Measurements from ENCODE around the gene HDAC11. TPM values are rescaled to one million over a fixed set of nuclear protein-coding genes. Genes with fewer than 3 reads are reported as not detected.

HDAC11 gene
- total RNA-seq, 1 experiment from 2014 or later: 7.0 TPM

- Histone ChIP-seq H3K56ac (ENCODE audit: insufficient read length, low read depth, low read length) (no peak overlapping the region), H2AFZ (ENCODE audit: low read length) (no peak overlapping the region), H3K23ac (ENCODE audit: insufficient read length, low read depth, low read length) (no peak overlapping the region), H3K4me2 (ENCODE audit: insufficient read depth, insufficient read length, low read length) (no peak overlapping the region), H3K9ac (ENCODE audit: extremely low read depth, insufficient read length, low read length) (no peak overlapping the region), H3K14ac (ENCODE audit: insufficient read depth, low read length) (no peak overlapping the region; the same call in 1 of the 2 replicates), H2BK120ac (ENCODE audit: low read depth, low read length, poor library complexity, severe bottlenecking) (no peak overlapping the region), H3K27me3 (ENCODE audit: insufficient read depth, low read length) (no peaks in the 10 kb centered on the region; the same call in 1 of the 2 replicates), H3K27ac (ENCODE audit: insufficient read length, low read depth, low read length) (no peak overlapping the region), H3K9me3 (ENCODE audit: control insufficient read depth, low read depth, low read length) (no peaks in the 10 kb centered on the region), H3K79me1 (ENCODE audit: insufficient read depth, low read depth, low read length, poor library complexity, severe bottlenecking) (no peaks in the 10 kb centered on the region), H3K4me1 (ENCODE audit: insufficient read depth, low read length) (peaks cover 5% of the 10 kb centered on the region; the same call in 1 of the 2 replicates), H3K18ac (ENCODE audit: insufficient read length, low read depth, low read length) (no peak overlapping the region), H3K79me2 (ENCODE audit: insufficient read depth, low read length) (no peaks in the 10 kb centered on the region), H2AK5ac (ENCODE audit: insufficient read length, low read length) (no peak overlapping the region), H3K4ac (ENCODE audit: low read depth, low read length) (no peak overlapping the region), H2BK20ac (ENCODE audit: low read depth, low read length, poor library complexity, severe bottlenecking) (no peak overlapping the region), H4K91ac (ENCODE audit: insufficient read length, low read depth, low read length) (no peak overlapping the region), H4K8ac (replicated peaks; ENCODE audit: insufficient read length, low read depth, low read length) (no peak overlapping the region), H4K5ac (ENCODE audit: insufficient read length, low read depth, low read length) (no peak overlapping the region), H2BK12ac (ENCODE audit: insufficient read length, low read depth, low read length) (no peak overlapping the region), H2BK15ac (ENCODE audit: low read depth, low read length) (no peak overlapping the region), H4K20me1 (ENCODE audit: control insufficient read depth, insufficient read depth, insufficient read length) (no peaks in the 10 kb centered on the region), H2BK5ac (ENCODE audit: insufficient read length, low read length) (no peak overlapping the region), H3T11ph (ENCODE audit: low read length) (no peak overlapping the region), H3K23me2 (ENCODE audit: insufficient read length, low read depth, low read length, poor library complexity, severe bottlenecking) (no peaks in the 10 kb centered on the region)
- no peak for TF ChIP-seq CTCF (conservative IDR thresholded peaks at IDR 0.05)
- Mint-ChIP-seq H3K9me3 (no peaks in the 10 kb centered on the region; a peak in 1 of 5 replicates), H3K36me3 (ENCODE audit: insufficient read depth in 1 of 3, low read depth in 3 of 3) (no peaks in the 10 kb centered on the region), H3K4me3 (no peak overlapping the region; a peak in 1 of 5 replicates), H3K4me1 (peaks cover 19% of the 10 kb centered on the region in 2 experiments), H3K27ac (no peak overlapping the region), H3K27me3 (ENCODE audit: low read depth) (peaks cover 64% of the 10 kb centered on the region)
- DNase-seq: no peak
- no CpG with 5 or more reads among the region's 13 CpGs for WGBS (ENCODE audit: extremely low coverage, insufficient read length, low lambda C conversion rate)
Measured at GRCh38 chr3:13470894-13471574, 9.1 kb upstream of the HDAC11 start.

Data from H9 (cell line).